ENCODE data around the gene BCL10. TPM values are rescaled to one million over a fixed set of nuclear protein-coding genes. Genes with fewer than 3 reads are reported as not detected.

Gene BCL10
- total and polyA plus RNA-seq, 7 donors = 2.9 to 10.9 (median 8.2) TPM

DNA sequence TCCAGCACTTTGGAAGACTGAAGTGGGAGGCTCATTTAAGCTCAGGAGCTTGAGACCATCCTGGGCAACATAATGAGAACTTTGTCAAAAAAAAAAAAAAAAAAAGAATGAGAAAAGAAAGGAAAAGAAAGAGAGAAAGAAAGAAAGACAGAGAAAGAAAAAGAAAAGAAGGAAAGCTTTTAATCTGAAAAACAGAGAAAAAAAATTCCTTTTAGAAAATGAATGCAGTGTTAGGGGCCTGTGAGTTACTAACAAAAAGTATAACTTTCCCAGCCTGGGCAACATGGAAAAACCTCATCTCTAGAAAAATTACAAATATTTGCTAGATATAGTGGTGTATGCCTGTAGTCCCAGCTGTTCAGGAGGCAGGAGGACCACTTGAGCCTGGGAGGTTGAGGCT is 59.7 kb downstream of the BCL10 start:
- Histone ChIP-seq H3K9me3 (no peaks in the 10 kb centered on the region), H3K27me3 (ENCODE audit: insufficient read depth in 3 of 3, low read length in 2 of 3) (no peaks in the 10 kb centered on the region), H3K4me3 (no peak overlapping the region), H3K36me3 (ENCODE audit: insufficient read depth in 1 of 2, low read depth in 1 of 2) (no peaks in the 10 kb centered on the region), H3K27ac (no peak overlapping the region), H3K4me1 (no peaks in the 10 kb centered on the region)
- TF ChIP-seq CTCF (IDR thresholded peaks at IDR 0.05) = no peak
- ATAC-seq = no peak
- no peak for DNase-seq
- intact Hi-C loops (cut with DNase I) = no loop called here

Other genes starting within 250 kb of the BCL10 start
- under 1 TPM in 2 of 4 donors, not detected in 2; 0.52 to 0.62 TPM for gene MCOLN3, start 228.1 kb downstream of the BCL10 start, total RNA-seq
- gene MCOLN3, start 228.1 kb downstream of the BCL10 start, polyA plus RNA-seq = under 1 TPM in 2 of 3 donors, not detected in 1; 0.06 to 0.12 TPM
- gene SYDE2, start 75.6 kb downstream of the BCL10 start, total RNA-seq = 1 to 10 TPM; 3.9 to 5.9 (median 4.9) TPM
- gene SYDE2, start 75.6 kb downstream of the BCL10 start, polyA plus RNA-seq = 1 to 10 TPM in 1 of 3 donors, under 1 TPM in 2; 0.30 to 1.9 (median 0.66) TPM
- gene C1orf52, start 17.0 kb downstream of the BCL10 start, total RNA-seq = 10 to 100 TPM; 10.2 to 20.7 (median 13.1) TPM
- 10 to 100 TPM; 13.3 to 28.8 (median 20.7) TPM for gene C1orf52, start 17.0 kb downstream of the BCL10 start, polyA plus RNA-seq
- 10 to 100 TPM in 3 of 4 donors, 1 to 10 TPM in 1; 8.2 to 53.6 (median 28.1) TPM for gene DDAH1, start 188.5 kb upstream of the BCL10 start, total RNA-seq
- gene DDAH1, start 188.5 kb upstream of the BCL10 start, polyA plus RNA-seq = 1 to 10 TPM; 2.1 to 4.3 (median 3.2) TPM